Measurements from ENCODE around the gene TCHH.

Gene TCHH

GRCh38 chr1:152112101-152112884, 3.0 kb downstream of the TCHH start:
- TF ChIP-seq RAD21 (IDR thresholded peaks at IDR 0.05; ENCODE audit: low read depth) (no peak), TAF1 (IDR thresholded peaks at IDR 0.05; ENCODE audit: low read depth) (no peak), EP300 (IDR thresholded peaks at IDR 0.05; ENCODE audit: borderline replicate concordance) (no peak), USF1 (IDR thresholded peaks at IDR 0.05) (no peak), CREB1 (IDR thresholded peaks at IDR 0.05; ENCODE audit: low read depth) (no peak), MAX (IDR thresholded peaks at IDR 0.05) (peak; percentile 74; the same call in 1 of the 2 replicates), NFIC (IDR thresholded peaks at IDR 0.05) (no peak), TEAD4 (IDR thresholded peaks at IDR 0.05) (no peak), YY1 (IDR thresholded peaks at IDR 0.05; ENCODE audit: low read depth) (no peak), TCF12 (IDR thresholded peaks at IDR 0.05; ENCODE audit: low read depth) (0 out of 2 replicates have a peak, but pooled peaks have one; percentile 14), ZBTB7A (IDR thresholded peaks at IDR 0.05; ENCODE audit: low read depth) (no peak), CEBPB (IDR thresholded peaks at IDR 0.05) (no peak), EGR1 (IDR thresholded peaks at IDR 0.05) (no peak)

GRCh38 chr1:152111515-152111968, 3.7 kb downstream of the TCHH start:
- TF ChIP-seq ZBTB7A (IDR thresholded peaks at IDR 0.05; ENCODE audit: low read depth), result no peak
- TF ChIP-seq MAX (IDR thresholded peaks at IDR 0.05), result peak; percentile 95
- TF ChIP-seq REST (IDR thresholded peaks at IDR 0.05; ENCODE audit: low read depth), result no peak
- TF ChIP-seq RAD21 (IDR thresholded peaks at IDR 0.05; ENCODE audit: low read depth), result no peak
- TF ChIP-seq TCF12 (IDR thresholded peaks at IDR 0.05; ENCODE audit: low read depth), result 0 out of 2 replicates have a peak, but pooled peaks have one; percentile 21
- no peak for TF ChIP-seq CREB1 (IDR thresholded peaks at IDR 0.05; ENCODE audit: low read depth)
- no peak for TF ChIP-seq EGR1 (IDR thresholded peaks at IDR 0.05)
- no peak for TF ChIP-seq EP300 (IDR thresholded peaks at IDR 0.05; ENCODE audit: borderline replicate concordance)
- no peak for TF ChIP-seq USF1 (IDR thresholded peaks at IDR 0.05)
- peak; percentile 8; the same call in 1 of the 2 replicates for TF ChIP-seq TEAD4 (IDR thresholded peaks at IDR 0.05)
- TF ChIP-seq CEBPB (IDR thresholded peaks at IDR 0.05), result no peak
- no peak for TF ChIP-seq NFIC (IDR thresholded peaks at IDR 0.05)

- TF ChIP-seq CEBPB (IDR thresholded peaks at IDR 0.05), result no peak
- TF ChIP-seq MAX (IDR thresholded peaks at IDR 0.05), result peak; percentile 89
Measured at GRCh38 chr1:152110860-152111514, 4.3 kb downstream of the TCHH start.

- TF ChIP-seq CEBPB (IDR thresholded peaks at IDR 0.05) (no peak), REST (IDR thresholded peaks at IDR 0.05; ENCODE audit: low read depth) (no peak), TAF1 (IDR thresholded peaks at IDR 0.05; ENCODE audit: low read depth) (no peak), TCF12 (IDR thresholded peaks at IDR 0.05; ENCODE audit: low read depth) (no peak), USF1 (IDR thresholded peaks at IDR 0.05) (no peak), TEAD4 (IDR thresholded peaks at IDR 0.05) (no peak), YY1 (IDR thresholded peaks at IDR 0.05; ENCODE audit: low read depth) (no peak), RAD21 (IDR thresholded peaks at IDR 0.05; ENCODE audit: low read depth) (no peak), ZBTB7A (IDR thresholded peaks at IDR 0.05; ENCODE audit: low read depth) (no peak), CREB1 (IDR thresholded peaks at IDR 0.05; ENCODE audit: low read depth) (no peak), MAX (IDR thresholded peaks at IDR 0.05) (no peak)
Measured at GRCh38 chr1:152110365-152110859, 4.8 kb downstream of the TCHH start.

- TF ChIP-seq RAD21 (IDR thresholded peaks at IDR 0.05; ENCODE audit: low read depth) (no peak), ZBTB7A (IDR thresholded peaks at IDR 0.05; ENCODE audit: low read depth) (no peak), CEBPB (IDR thresholded peaks at IDR 0.05) (no peak), MAX (IDR thresholded peaks at IDR 0.05) (no peak), TCF12 (IDR thresholded peaks at IDR 0.05; ENCODE audit: low read depth) (no peak), FOXM1 (IDR thresholded peaks at IDR 0.05; ENCODE audit: borderline replicate concordance, low read depth) (no peak), REST (IDR thresholded peaks at IDR 0.05; ENCODE audit: low read depth) (no peak), TAF1 (IDR thresholded peaks at IDR 0.05; ENCODE audit: low read depth) (no peak), NFIC (IDR thresholded peaks at IDR 0.05) (no peak), USF1 (IDR thresholded peaks at IDR 0.05) (no peak), EGR1 (IDR thresholded peaks at IDR 0.05) (no peak), CREB1 (IDR thresholded peaks at IDR 0.05; ENCODE audit: low read depth) (no peak), EP300 (IDR thresholded peaks at IDR 0.05; ENCODE audit: borderline replicate concordance) (no peak), YY1 (IDR thresholded peaks at IDR 0.05; ENCODE audit: low read depth) (no peak), TEAD4 (IDR thresholded peaks at IDR 0.05) (no peak)
Measured at GRCh38 chr1:152109998-152110294, 5.3 kb downstream of the TCHH start.
